ENCODE results near the gene RALA.

GRCh38 chr7:39623732-39624441 is 515 bp downstream of the RALA start:
- TF ChIP-seq TAF1 (IDR thresholded peaks at IDR 0.05; ENCODE audit: low read depth, low read length) (no peak), POLR2A (IDR thresholded peaks at IDR 0.05; ENCODE audit: low read depth, low read length) (no peak), POLR2AphosphoS5 (IDR thresholded peaks at IDR 0.05; ENCODE audit: low read depth, low read length) (no peak), SPI1 (IDR thresholded peaks at IDR 0.05; ENCODE audit: low read depth, low read length) (no peak)
